Epithelial cell of proximal tubule (primary cell): ENCODE data around the gene FKBP8. TPM values are rescaled to one million over a fixed set of nuclear protein-coding genes. Genes with fewer than 3 reads are reported as not detected.
A peak's percentile ranks its signal among the peaks of the same experiment; 100 is the strongest.
"Not testable (repeated sequence)": the region's sequence is repeated elsewhere in the genome, so short reads cannot be mapped to it uniquely, and the experiment has no call there.

Source experiments
- DNase-seq: peaks from one replicate; pipeline ENCODE4 v3.0.0-alpha.2; 2011; ENCODE audit warnings: low read depth
- H3K4me3 ChIP-seq: 2 replicates; pipeline ENCODE4 v1.5.1; 2011; ENCODE audit warnings: low read depth, mild to moderate bottlenecking, low read length
- total RNA-seq: library from RNA; depleted of rRNA; stranded (reverse); fragments of >200 nt; gene quantifications from 2 replicates; pipeline ENCODE4 v1.2.3, GENCODE V29; 2015
- TF ChIP-seq, protein P1 (sequence below): conservative IDR thresholded peaks from 2 replicates; pipeline ENCODE4 v1.5.1; 2012; ENCODE audit warnings: low read depth, mild to moderate bottlenecking, low read length

Gene FKBP8
- total RNA-seq, 1 donor from 2014 or later = 315 TPM

- no peak overlapping the region for H3K4me3 ChIP-seq
- TF ChIP-seq, protein P1, sequence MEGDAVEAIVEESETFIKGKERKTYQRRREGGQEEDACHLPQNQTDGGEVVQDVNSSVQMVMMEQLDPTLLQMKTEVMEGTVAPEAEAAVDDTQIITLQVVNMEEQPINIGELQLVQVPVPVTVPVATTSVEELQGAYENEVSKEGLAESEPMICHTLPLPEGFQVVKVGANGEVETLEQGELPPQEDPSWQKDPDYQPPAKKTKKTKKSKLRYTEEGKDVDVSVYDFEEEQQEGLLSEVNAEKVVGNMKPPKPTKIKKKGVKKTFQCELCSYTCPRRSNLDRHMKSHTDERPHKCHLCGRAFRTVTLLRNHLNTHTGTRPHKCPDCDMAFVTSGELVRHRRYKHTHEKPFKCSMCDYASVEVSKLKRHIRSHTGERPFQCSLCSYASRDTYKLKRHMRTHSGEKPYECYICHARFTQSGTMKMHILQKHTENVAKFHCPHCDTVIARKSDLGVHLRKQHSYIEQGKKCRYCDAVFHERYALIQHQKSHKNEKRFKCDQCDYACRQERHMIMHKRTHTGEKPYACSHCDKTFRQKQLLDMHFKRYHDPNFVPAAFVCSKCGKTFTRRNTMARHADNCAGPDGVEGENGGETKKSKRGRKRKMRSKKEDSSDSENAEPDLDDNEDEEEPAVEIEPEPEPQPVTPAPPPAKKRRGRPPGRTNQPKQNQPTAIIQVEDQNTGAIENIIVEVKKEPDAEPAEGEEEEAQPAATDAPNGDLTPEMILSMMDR = no peak
- DNase-seq = no peak
These were observed 13.6 kb downstream of the FKBP8 start for GRCh38 chr19:18529782-18530181.

GRCh38 chr19:18526316-18526715, 17.1 kb downstream of the FKBP8 start:
- no peak for DNase-seq
- TF ChIP-seq, protein P1 = no peak
- H3K4me3 ChIP-seq = no peak overlapping the region

GRCh38 chr19:18523841-18524240, 19.5 kb downstream of the FKBP8 start:
- DNase-seq = no peak

GRCh38 chr19:18522862-18523440, 20.4 kb downstream of the FKBP8 start:
- peak overlapping the region; percentile 38 for H3K4me3 ChIP-seq
- not testable (repeated sequence) for DNase-seq

More at GRCh38 chr19:18523841-18524240, 19.5 kb downstream of the FKBP8 start:
- H3K4me3 ChIP-seq = no peak overlapping the region
- TF ChIP-seq, protein P1 = no peak

DNA sequence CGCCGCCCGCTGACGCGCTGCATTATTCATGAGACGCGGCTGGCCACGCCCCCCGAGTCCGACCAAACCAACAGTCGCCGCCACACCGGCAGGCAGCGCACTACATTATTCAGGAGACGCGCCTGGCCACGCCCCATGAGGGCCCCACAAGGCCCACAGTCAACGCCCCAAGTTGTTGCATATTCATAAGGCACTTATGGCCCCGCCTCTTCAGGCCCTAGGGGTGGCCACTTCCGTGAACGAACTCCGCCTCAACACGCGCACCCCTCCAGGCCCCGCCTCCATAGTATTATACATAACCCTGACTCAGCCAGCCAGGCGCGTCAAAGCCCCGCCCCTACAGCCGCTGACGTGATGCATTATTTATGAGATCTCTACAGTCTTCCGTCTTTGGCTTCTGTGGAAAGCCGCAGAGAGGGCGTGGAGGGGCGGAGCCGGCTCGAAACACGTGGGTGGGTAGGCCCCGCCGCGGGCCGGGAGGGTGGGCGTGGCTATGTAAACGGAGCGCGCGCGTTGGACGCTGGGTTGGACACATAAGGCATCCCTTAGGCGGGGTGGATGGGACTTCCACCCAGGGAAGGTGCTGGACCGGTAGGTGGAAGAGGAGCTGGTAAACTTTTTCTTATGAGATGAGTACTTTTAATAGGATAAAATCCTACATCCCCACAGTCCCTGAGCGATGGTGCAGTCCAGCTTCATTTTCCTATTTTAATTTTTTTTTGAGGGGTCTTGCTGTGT, 21.1 kb downstream of the FKBP8 start:
- H3K4me3 ChIP-seq = peak overlapping the region; percentile 98
- DNase-seq = peak; percentile 96
- TF ChIP-seq, protein P1 = peak; percentile 8

DNA sequence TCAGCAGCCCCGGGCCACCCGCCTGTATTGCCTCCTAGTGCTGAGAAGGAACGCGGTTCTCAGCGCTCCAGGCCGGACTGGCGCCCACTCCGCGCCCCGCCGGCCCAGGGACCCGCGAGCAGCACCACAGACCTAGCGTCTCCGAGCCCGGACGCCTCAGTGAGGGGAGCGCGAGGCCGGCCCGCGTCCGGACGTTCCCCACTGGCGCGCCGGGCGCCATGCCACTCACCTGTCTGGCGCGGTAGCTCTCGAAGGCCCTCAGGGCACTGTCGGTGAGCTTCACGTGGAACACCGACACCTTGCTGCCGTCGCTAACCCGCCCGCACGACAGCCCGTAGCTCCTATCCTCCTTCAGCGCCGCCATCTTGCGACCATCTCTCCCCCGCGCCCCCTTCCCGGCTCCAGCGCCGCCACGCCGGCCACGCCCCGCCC, 21.7 kb downstream of the FKBP8 start, which contains the start of gene ELL:
TSS of gene ELL (minus strand) at position 379 of the 432 bp plus-strand sequence. CDS start at position 364, 15 bp downstream.
- TF ChIP-seq, protein P1 = no peak
- H3K4me3 ChIP-seq = peak within 1 kb of the TSS; percentile 98
- DNase-seq = no peak

GRCh38 chr19:18520848-18521691, 22.3 kb downstream of the FKBP8 start:
- TF ChIP-seq, protein P1 = peak; percentile 12
- no peak for DNase-seq
- peak overlapping the region; percentile 98 for H3K4me3 ChIP-seq
